ENCODE measurements around the gene RFTN1. TPM values are rescaled to one million over a fixed set of nuclear protein-coding genes. Genes with fewer than 3 reads are reported as not detected.

Gene RFTN1
- total and polyA plus RNA-seq, 4 donors = 33.8 to 82.5 (median 53.4) TPM

DNA sequence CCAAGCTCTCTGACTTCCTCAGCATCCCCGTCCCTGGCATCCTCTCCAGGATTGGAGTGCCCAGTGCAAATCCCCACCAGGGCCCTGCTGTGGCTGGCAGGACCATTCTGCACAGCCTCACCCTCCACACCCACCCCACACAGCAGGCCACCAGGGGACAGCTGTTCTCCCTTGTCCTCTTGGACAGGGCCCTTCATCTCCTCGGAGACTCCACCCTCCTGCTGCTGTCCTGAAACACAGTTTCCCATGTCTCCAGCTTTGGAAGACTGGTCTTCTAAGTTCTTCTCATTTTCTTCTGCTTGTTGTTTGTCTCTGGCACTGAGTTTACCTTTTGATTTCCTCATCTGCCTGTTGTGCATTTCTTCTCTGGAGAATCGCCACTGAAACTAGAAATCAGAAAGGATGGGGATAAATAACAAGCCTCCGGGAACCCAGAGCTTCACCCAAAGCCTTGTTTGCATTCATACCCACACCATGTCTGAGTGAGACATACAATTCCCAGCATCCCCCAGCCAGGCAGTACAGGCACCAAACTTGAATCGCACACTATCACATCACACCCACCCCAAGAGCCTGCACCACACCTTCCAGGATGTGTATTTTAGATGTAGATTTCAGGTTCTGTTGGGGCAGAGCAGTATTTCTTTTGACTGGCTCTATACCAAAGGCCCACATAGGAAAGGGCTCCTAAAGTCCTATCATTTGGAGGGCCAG is 196.5 kb downstream of the RFTN1 start:
- Histone ChIP-seq H3K4me1 (ENCODE audit: control insufficient read depth in 5 of 5, insufficient read depth in 5 of 5, low read length in 5 of 5) (peaks cover 0 to 12% (median 2%) of the 10 kb centered on the region in 5 donors), H3K9ac (ENCODE audit: insufficient read depth in 1 of 2, low read length in 2 of 2) (no peak overlapping the region), H3K36me3 (ENCODE audit: control insufficient read depth in 4 of 4, insufficient read depth in 4 of 4, low read length in 4 of 4) (peaks cover 10 to 39% (median 29%) of the 10 kb centered on the region in 4 donors), H3K4me3 (no peak overlapping the region), H3K27ac (ENCODE audit: low read depth in 1 of 2, low read length in 1 of 2) (no peak overlapping the region), H3K27me3 (ENCODE audit: control insufficient read depth in 3 of 3, insufficient read depth in 3 of 3, low read length in 2 of 3) (no peaks in the 10 kb centered on the region), H3K9me3 (ENCODE audit: control insufficient read depth in 4 of 4, insufficient read depth in 3 of 4, low read length in 3 of 4) (no peaks in the 10 kb centered on the region)
- TF ChIP-seq, protein P1, sequence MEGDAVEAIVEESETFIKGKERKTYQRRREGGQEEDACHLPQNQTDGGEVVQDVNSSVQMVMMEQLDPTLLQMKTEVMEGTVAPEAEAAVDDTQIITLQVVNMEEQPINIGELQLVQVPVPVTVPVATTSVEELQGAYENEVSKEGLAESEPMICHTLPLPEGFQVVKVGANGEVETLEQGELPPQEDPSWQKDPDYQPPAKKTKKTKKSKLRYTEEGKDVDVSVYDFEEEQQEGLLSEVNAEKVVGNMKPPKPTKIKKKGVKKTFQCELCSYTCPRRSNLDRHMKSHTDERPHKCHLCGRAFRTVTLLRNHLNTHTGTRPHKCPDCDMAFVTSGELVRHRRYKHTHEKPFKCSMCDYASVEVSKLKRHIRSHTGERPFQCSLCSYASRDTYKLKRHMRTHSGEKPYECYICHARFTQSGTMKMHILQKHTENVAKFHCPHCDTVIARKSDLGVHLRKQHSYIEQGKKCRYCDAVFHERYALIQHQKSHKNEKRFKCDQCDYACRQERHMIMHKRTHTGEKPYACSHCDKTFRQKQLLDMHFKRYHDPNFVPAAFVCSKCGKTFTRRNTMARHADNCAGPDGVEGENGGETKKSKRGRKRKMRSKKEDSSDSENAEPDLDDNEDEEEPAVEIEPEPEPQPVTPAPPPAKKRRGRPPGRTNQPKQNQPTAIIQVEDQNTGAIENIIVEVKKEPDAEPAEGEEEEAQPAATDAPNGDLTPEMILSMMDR (IDR thresholded peaks at IDR 0.05; ENCODE audit: control extremely low read depth, extremely low read depth) = no peak
- DNase-seq (no peak), ATAC-seq (ENCODE audit: insufficient read depth, low FRiP score) (no peak)
- WGBS, 2 donors = 88 to 90% methylated on average over 5 of the region's 5 CpGs

DNA sequence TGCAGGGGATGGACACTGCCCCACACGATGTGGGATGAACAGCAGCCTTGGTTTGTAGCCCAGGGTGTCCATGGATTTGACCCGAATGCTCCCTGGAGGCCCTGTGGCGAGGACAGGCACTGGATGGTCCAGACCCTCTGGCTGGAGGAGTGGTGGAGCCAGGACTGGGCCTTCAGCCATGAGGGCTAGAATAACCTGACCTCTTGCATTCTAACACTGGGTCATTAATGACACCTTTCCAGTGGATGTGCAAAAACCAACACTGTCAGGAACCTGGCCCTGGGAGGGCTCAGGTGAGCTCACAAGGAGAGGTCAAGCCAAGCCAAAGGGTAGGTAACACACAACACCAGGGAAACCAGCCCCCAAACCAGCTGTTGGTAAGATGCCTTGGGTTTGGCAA is 197.1 kb downstream of the RFTN1 start:
- Histone ChIP-seq H3K9me3 (ENCODE audit: control insufficient read depth in 4 of 4, insufficient read depth in 3 of 4, low read length in 3 of 4) (no peaks in the 10 kb centered on the region), H3K36me3 (ENCODE audit: control insufficient read depth in 4 of 4, insufficient read depth in 4 of 4, low read length in 4 of 4) (peaks cover 10 to 35% (median 28%) of the 10 kb centered on the region in 4 donors), H3K27ac (ENCODE audit: low read depth in 1 of 2, low read length in 1 of 2) (no peak overlapping the region), H3K4me3 (no peak overlapping the region), H3K27me3 (ENCODE audit: control insufficient read depth in 3 of 3, insufficient read depth in 3 of 3, low read length in 2 of 3) (no peaks in the 10 kb centered on the region), H3K4me1 (ENCODE audit: control insufficient read depth in 5 of 5, insufficient read depth in 5 of 5, low read length in 5 of 5) (peaks cover 0 to 12% (median 2%) of the 10 kb centered on the region in 5 donors), H3K9ac (ENCODE audit: insufficient read depth in 1 of 2, low read length in 2 of 2) (no peak overlapping the region)
- TF ChIP-seq, protein P1 (IDR thresholded peaks at IDR 0.05; ENCODE audit: control extremely low read depth, extremely low read depth) = no peak
- no peak for ATAC-seq (ENCODE audit: insufficient read depth, low FRiP score)
- 85 to 97% methylated on average over 3 of the region's 3 CpGs for WGBS, 2 donors
- DNase-seq = no peak

DNA sequence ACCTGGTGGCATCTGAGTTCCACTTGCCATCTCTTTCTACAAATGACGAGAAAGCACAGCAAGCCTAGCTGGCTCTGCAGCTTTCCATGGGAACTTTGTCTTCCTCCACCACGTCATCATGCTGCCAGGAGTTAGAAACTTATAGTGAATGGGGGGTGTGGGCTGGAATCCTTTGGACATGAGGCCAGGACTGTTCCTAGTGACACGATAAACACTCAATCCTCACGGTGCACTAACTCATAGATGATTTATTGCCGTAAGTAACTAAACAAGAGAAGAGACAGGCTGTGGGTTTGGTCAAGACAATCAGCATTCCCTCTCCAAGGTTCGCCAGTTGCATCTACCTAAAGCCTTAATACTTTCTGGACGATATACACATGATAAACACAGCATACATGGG is 197.9 kb downstream of the RFTN1 start:
- Histone ChIP-seq H3K4me1 (ENCODE audit: control insufficient read depth in 5 of 5, insufficient read depth in 5 of 5, low read length in 5 of 5) (peaks cover 0 to 12% (median 2%) of the 10 kb centered on the region in 5 donors), H3K36me3 (ENCODE audit: control insufficient read depth in 4 of 4, insufficient read depth in 4 of 4, low read length in 4 of 4) (peaks cover 10 to 28% (median 25%) of the 10 kb centered on the region in 4 donors), H3K27ac (ENCODE audit: low read depth in 1 of 2, low read length in 1 of 2) (no peak overlapping the region), H3K9me3 (ENCODE audit: control insufficient read depth in 4 of 4, insufficient read depth in 3 of 4, low read length in 3 of 4) (no peaks in the 10 kb centered on the region), H3K4me3 (no peak overlapping the region), H3K27me3 (ENCODE audit: control insufficient read depth in 3 of 3, insufficient read depth in 3 of 3, low read length in 2 of 3) (no peaks in the 10 kb centered on the region), H3K9ac (ENCODE audit: insufficient read depth in 1 of 2, low read length in 2 of 2) (no peak overlapping the region)
- DNase-seq = no peak
- 86% methylated on average over 7 of the region's 7 CpGs for WGBS, 2 donors
- no peak for ATAC-seq (ENCODE audit: insufficient read depth, low FRiP score)
- TF ChIP-seq, protein P1 (IDR thresholded peaks at IDR 0.05; ENCODE audit: control extremely low read depth, extremely low read depth) = no peak
